Stimulated activated naive CD4-positive, alpha-beta T cell (primary cell): ENCODE results near the gene NLRP3.

Experiments
- DNase-seq, 6 experiments: peaks; one replicate each; lab custom pipeline; 2025; lab: John Stamatoyannopoulos, UW

Gene NLRP3

GRCh38 chr1:247437551-247438505, 21.9 kb downstream of the NLRP3 start:
- DNase-seq = no peak

DNA sequence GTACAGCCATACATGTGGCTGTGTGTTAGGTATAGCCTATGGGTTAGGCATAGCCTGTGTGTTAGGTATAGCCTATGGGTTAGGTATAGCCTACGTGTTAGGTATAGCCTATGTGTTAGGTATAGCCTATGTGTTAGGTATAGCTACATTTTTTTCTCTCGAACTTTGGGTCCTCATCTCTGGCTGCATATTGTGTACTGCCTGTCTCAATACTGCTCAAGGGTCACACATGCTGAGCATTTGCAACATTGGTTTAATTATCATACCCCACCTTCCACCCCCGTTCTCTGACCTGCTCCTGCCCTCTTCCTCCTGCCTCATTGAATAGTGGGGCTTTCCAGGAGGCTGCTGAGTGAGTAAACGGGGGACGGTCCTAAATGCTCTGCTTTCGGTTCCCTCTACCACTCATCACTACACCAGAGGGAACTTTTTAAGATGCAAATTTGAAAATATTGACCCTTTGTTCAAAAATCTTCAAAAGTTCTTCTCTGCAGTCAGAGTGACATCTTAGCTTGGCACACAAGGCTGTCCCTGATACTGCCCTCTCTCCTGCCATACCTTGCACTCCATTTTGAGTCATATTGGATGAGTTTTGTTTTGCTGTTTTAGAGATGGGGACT, 24.1 kb downstream of the NLRP3 start:
- no peak for DNase-seq

GRCh38 chr1:247441606-247442005, 25.6 kb downstream of the NLRP3 start:
- DNase-seq = no peak

GRCh38 chr1:247442164-247442563, 26.2 kb downstream of the NLRP3 start:
- DNase-seq = no peak

- no peak for DNase-seq
Observed at GRCh38 chr1:247443641-247444040, 27.7 kb downstream of the NLRP3 start.

DNA sequence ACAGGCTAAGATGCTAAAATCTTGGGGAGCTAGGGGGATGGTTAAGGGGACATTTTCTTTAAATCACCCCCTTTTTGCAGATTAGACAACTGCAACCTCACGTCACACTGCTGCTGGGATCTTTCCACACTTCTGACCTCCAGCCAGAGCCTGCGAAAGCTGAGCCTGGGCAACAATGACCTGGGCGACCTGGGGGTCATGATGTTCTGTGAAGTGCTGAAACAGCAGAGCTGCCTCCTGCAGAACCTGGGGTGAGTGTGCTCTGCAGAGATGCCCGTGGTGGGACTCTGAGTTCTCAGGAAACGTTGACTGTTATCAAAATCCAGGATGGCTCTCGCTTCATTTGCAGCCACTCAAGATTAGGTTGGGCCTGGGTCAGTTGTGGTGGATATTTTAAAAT, 28.6 kb downstream of the NLRP3 start:
- no peak for DNase-seq

- DNase-seq = no peak
Observed at GRCh38 chr1:247445526-247446356, 29.8 kb downstream of the NLRP3 start.

DNA sequence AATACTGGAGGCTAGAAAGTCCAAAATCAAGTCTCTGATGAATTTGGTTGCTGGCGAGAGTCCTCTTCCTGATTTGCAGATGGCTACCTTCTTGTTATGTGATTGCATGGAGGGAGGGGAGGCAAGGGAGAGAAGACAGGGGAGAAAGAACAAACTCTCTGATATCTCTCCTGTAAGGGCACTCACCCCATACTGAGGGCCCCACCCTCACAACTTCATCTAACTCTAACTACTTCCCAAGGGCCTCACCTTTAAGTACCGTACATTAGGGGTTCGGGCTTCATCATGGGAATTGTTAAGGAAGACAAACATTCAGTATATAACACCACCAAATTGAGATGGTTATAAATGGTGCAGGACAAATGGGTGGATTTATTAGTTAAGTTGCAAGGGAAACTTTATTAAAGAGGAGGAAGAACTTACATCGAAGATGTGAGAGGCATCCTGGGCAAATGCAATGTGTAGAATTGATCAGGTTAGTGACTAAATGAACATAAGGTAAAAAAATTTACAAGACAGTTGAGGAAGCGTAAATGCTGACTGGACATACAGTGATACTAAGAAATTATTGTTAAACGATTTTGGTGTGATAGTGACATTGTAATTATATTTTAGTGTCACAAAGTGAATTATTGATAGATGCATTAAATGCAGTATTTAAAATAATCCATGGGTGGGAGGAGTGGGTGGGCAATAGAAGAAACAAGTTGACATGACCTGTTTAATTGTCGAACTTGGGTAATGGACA, 31.4 kb downstream of the NLRP3 start:
- no peak for DNase-seq

DNA sequence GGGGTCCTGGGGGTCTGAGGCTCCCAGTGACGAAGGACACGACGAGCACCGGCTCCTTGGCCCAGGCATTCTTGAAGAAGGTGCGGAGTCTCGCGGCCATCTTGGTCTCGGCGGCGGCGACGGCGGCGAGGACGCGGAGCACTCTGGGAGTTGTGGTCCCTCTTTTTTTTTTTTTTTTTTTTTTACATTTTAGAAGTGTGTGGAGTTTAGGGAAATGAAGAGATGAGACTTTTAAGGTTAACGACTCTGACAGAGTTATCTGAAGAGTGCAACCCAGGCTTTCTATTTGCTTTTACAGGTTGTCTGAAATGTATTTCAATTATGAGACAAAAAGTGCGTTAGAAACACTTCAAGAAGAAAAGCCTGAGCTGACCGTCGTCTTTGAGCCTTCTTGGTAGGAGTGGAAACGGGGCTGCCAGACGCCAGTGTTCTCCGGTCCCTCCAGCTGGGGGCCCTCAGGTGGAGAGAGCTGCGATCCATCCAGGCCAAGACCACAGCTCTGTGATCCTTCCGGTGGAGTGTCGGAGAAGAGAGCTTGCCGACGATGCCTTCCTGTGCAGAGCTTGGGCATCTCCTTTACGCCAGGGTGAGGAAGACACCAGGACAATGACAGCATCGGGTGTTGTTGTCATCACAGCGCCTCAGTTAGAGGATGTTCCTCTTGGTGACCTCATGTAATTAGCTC, 32.3 kb downstream of the NLRP3 start:
- DNase-seq = peak in 1 of 6 experiments; percentile 6

DNA sequence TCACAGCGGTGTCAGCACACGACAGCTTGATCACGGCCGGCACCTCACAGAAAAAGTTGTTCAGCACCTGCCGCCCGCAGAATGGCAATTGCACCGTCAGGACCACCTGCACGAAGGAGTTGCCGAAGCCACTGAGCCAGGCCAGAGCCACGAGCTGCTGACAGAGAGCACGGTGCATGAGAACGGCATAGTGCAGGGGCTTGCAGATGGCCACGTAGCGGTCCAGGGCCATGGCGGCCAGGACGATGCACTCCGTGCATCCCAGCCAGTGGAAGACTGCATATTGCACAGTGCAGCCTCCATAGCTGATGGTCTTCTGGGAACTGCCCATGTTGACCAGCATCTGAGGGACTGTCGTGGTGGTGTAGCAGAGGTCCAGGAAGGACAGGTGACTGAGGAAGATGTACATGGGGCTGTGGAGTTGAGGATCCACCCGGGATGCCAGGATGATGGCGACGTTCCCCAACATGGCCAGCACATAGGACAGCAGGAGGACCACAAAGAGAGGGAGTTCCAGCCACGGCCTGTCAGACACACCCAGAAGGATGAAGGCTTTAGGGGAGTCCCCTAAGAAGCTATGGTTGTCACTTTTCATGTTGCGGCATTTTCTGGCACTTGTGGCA, 35.5 kb downstream of the NLRP3 start:
- no peak for DNase-seq

- no peak for DNase-seq
Observed at GRCh38 chr1:247452447-247453039, 36.6 kb downstream of the NLRP3 start.

- no peak for DNase-seq
Observed at GRCh38 chr1:247453245-247453644, 37.3 kb downstream of the NLRP3 start.

- DNase-seq = no peak
Observed at GRCh38 chr1:247453997-247454396, 38.0 kb downstream of the NLRP3 start.

DNA sequence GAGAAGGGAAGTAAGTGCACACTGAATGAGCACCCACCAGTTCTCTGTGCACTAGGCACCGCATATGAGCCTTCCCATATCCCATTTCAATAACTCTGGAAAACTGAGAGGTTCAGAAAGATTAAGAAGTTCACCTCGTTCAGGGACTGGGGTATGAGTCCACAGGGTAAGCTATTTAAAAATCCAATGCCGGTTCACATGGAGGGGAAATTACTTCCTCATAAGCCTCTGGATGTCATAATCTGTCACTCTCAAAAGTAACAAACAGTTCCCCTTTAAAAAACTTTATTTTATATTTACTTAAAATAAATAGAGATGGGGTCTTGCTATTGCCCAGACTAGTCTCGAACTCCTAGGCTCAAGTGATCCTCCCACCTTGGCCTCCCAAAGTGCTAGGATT, 40.0 kb downstream of the NLRP3 start:
- no peak for DNase-seq

GRCh38 chr1:247456914-247457639, 41.1 kb downstream of the NLRP3 start:
- DNase-seq = no peak

- no peak for DNase-seq
Observed at GRCh38 chr1:247459507-247459906, 43.5 kb downstream of the NLRP3 start.

GRCh38 chr1:247465796-247466195, 49.8 kb downstream of the NLRP3 start:
- no peak for DNase-seq

- no peak for DNase-seq
Observed at GRCh38 chr1:247467129-247467528, 51.2 kb downstream of the NLRP3 start.

DNA sequence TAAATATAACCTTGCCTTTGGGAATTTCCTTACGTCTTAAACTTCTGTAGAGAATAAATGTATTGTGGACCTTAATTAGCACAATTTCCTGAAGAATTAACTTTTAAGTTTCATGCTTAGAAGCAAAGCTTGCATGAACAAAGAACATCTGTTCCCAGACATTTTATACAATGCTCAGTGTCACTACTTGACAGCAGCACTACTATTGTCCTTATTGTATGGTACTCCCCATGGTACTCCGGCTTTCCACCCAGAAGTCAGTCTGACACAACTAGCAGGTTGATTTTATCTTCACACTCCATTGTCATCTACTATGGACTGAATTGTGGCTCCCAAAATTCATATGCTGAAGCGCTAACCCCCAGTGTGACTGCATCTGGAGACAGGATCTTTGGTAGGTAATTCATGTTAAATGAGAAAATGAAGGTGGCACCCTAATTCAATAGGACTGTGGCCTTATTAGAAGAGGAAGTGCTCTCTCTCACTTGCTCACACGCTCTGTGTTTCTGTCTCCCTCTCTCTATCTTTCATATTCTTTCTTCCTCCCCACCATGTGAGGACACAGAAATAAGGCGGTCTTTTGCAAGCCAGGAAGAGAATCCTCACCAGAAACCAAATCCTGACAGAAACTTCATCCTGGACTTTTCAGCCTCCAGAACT, 52.6 kb downstream of the NLRP3 start:
- no peak for DNase-seq
